HepG2 (cell line): ENCODE results near the gene CREM. TPM values are rescaled to one million over a fixed set of nuclear protein-coding genes. Genes with fewer than 3 reads are reported as not detected.

Experiments
- ATRX ChIP-seq: sonication (generic); formaldehyde crosslinking; IDR thresholded peaks from 2 replicates; pipeline ENCODE4 v1.4.0; 2020; ENCODE audit warnings: missing genetic modification reagents, borderline replicate concordance
- BRCA1 ChIP-seq: sonication (generic); formaldehyde crosslinking; IDR thresholded peaks from 2 replicates; pipeline ENCODE4 v1.4.0; 2020; ENCODE audit warnings: missing genetic modification reagents
- CHCHD3 ChIP-seq: sonication (generic); formaldehyde crosslinking; IDR thresholded peaks from 2 replicates; pipeline ENCODE4 v1.8.0; 2022; ENCODE audit warnings: mild to moderate bottlenecking, missing genetic modification reagents, moderate library complexity
- DR1 ChIP-seq: sonication (generic); formaldehyde crosslinking; IDR thresholded peaks from 2 replicates; pipeline ENCODE4 v1.8.0; 2021; ENCODE audit warnings: mild to moderate bottlenecking, missing genetic modification reagents, inconsistent platforms
- EP300 ChIP-seq, 3 experiments: sonication (generic) in 1 of 3; formaldehyde crosslinking in 1 of 3; IDR thresholded peaks; 2 replicates each; pipeline versions ENCODE4 v1.5.1 to v1.6.1; 2011 to 2020; ENCODE audit warnings: low read depth in 2 of 3, low read length in 2 of 3, borderline replicate concordance in 1 of 3, improper control_type of control experiment in 1 of 3, mild to moderate bottlenecking in 1 of 3, missing genetic modification reagents in 1 of 3, moderate library complexity in 1 of 3
- GATAD2A ChIP-seq: IDR thresholded peaks from 2 replicates; pipeline ENCODE4 v1.6.1; 2016
- KAT2B ChIP-seq: fragments of 150-350 bp; IDR thresholded peaks from 2 replicates; pipeline ENCODE4 v1.6.1; 2014; ENCODE audit warnings: low read depth, low read length, borderline replicate concordance
- NR2C2 ChIP-seq: sonication (generic); formaldehyde crosslinking; IDR thresholded peaks from 2 replicates; pipeline ENCODE4 v1.4.0; 2020; ENCODE audit warnings: missing genetic modification reagents, mild to moderate bottlenecking, moderate library complexity, borderline replicate concordance
- PRMT3 ChIP-seq: sonication (generic); formaldehyde crosslinking; IDR thresholded peaks from 2 replicates; pipeline ENCODE4 v1.8.1; 2022; ENCODE audit warnings: low read depth, mild to moderate bottlenecking, moderate library complexity, missing genetic modification reagents, borderline replicate concordance
- SOX5 ChIP-seq: IDR thresholded peaks from 2 replicates; pipeline ENCODE4 v1.6.1; 2016; ENCODE audit warnings: borderline replicate concordance
- STAG1 ChIP-seq: sonication (generic); formaldehyde crosslinking; IDR thresholded peaks from 2 replicates; pipeline ENCODE4 v1.4.0; 2020; ENCODE audit warnings: missing genetic modification reagents
- SUZ12 ChIP-seq: fragments of 150-350 bp; IDR thresholded peaks from 2 replicates; pipeline ENCODE4 v1.6.1; 2014; ENCODE audit warnings: low read depth, low read length
- ZBTB7A ChIP-seq: sonication (generic); formaldehyde crosslinking; IDR thresholded peaks from 2 replicates; pipeline ENCODE4 v1.8.0; 2022; ENCODE audit warnings: mild to moderate bottlenecking, missing genetic modification reagents
- ZFP62 ChIP-seq: sonication (generic); formaldehyde crosslinking; IDR thresholded peaks from 2 replicates; pipeline ENCODE4 v1.4.0; 2020; ENCODE audit warnings: missing genetic modification reagents
- ZNF143 ChIP-seq: sonication (generic); formaldehyde crosslinking; IDR thresholded peaks from 2 replicates; pipeline ENCODE4 v1.4.0; 2020; ENCODE audit warnings: missing genetic modification reagents
- ZNF879 ChIP-seq: sonication (generic); formaldehyde crosslinking; IDR thresholded peaks from 2 replicates; pipeline ENCODE4 v1.8.1; 2023; ENCODE audit warnings: missing genetic modification reagents
- polyA plus RNA-seq, 8 experiments: library from polyadenylated mRNA; depleted of rRNA in 3 of 8; stranded (reverse) in 7 of 8; unstranded in 1 of 8; fragments of >200 nt; fragmentation: Illumina TruSeq in 4 of 8; extraction: Trizol in 4 of 8; gene quantifications; 2 replicates each; pipeline versions ENCODE4 v1.2.1 to v1.2.3, GENCODE V29; 2011 to 2016; ENCODE audit warnings: low read depth in 4 of 8, missing spikeins in 1 of 8, mixed read lengths in 1 of 8; ENCODE audit not compliant: insufficient read depth in 1 of 8
- total RNA-seq, 5 experiments: library from RNA; depleted of rRNA; stranded (reverse); fragments of >200 nt; fragmentation: Illumina TruSeq; extraction: Trizol; gene quantifications; 2 replicates each; pipeline ENCODE4 v1.2.3, GENCODE V29; 2016; ENCODE audit warnings: low read depth in 1 of 5
- TF ChIP-seq, protein P1 (sequence below): sonication (generic); formaldehyde crosslinking; IDR thresholded peaks from 2 replicates; pipeline ENCODE4 v1.4.0; 2020; ENCODE audit warnings: missing genetic modification reagents, borderline replicate concordance
- TF ChIP-seq, protein P2 (sequence below): IDR thresholded peaks from 2 replicates; pipeline ENCODE4 v1.6.1; 2016; ENCODE audit warnings: mild to moderate bottlenecking
- TF ChIP-seq, protein P3 (sequence below): sonication (generic); formaldehyde crosslinking; IDR thresholded peaks from 2 replicates; pipeline ENCODE4 v1.4.0; 2020; ENCODE audit warnings: missing genetic modification reagents
- TF ChIP-seq, protein P4 (sequence below): sonication (generic); formaldehyde crosslinking; IDR thresholded peaks from 2 replicates; pipeline ENCODE4 v1.4.0; 2020; ENCODE audit warnings: missing genetic modification reagents, borderline replicate concordance
- TF ChIP-seq, protein P5 (sequence below): sonication (generic); formaldehyde crosslinking; IDR thresholded peaks from 2 replicates; pipeline ENCODE4 v1.5.0; 2020; ENCODE audit warnings: missing genetic modification reagents

The CREM gene
- total and polyA plus RNA-seq, 2 of the 13 experiments (the other 11 are each of a cell fraction or from before 2014, with no cell fraction given) = 21.3 to 25.4 TPM

DNA sequence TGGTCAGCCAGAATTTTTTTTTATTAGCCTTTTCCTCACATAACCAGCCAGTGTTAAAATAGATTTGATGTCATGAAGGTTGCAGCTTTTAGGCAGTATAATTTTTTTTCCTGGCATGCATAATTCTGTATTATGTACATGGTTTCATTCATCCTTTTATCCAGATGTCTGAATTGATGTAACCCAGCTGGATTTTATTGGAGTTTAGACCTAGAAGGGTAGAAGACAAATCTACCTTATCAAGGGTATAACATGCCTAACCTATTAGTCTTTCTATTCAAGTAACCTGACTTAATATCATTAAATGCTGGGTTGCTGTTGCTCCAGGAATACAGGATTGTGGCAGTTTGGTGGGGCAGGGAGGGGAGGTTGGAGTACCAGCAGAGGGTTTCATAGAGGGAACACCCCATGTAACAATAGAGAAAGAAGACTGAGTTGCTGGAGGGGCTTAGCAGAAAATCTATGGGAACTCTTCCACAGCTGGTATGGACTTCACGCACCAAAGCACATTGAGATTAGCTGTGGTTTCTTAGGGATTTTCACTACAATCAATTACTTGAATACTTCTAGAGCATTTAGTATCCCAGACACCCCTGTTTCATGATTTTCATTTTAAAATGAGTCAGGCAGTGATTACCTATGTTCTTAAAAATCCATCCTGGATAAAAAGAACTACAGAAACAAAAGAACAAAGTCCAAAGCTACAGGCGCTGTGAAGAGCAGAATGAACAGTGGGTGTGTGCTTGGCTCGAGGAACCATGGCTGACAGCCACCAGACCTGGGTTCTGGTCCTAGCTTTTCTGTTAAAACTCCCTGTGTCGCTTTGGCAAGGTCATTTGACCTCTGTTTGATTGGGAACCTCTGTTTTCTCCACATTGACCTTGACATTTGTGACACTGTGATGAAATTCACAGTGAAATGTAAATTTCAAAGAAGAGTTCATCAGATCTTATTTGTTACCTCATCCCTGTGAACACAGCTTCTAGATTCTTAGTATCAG is 93.5 kb downstream of the CREM start (continued):
- TF ChIP-seq, protein P1, sequence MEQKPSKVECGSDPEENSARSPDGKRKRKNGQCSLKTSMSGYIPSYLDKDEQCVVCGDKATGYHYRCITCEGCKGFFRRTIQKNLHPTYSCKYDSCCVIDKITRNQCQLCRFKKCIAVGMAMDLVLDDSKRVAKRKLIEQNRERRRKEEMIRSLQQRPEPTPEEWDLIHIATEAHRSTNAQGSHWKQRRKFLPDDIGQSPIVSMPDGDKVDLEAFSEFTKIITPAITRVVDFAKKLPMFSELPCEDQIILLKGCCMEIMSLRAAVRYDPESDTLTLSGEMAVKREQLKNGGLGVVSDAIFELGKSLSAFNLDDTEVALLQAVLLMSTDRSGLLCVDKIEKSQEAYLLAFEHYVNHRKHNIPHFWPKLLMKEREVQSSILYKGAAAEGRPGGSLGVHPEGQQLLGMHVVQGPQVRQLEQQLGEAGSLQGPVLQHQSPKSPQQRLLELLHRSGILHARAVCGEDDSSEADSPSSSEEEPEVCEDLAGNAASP (CRISPR knock-in tag) = peak; percentile 41; the same call in 1 of the 2 replicates
- TF ChIP-seq NR2C2 (CRISPR knock-in tag) (no peak), EP300 (IDR thresholded peaks at IDR 0.05; ENCODE audit: low read depth in 2 of 2, low read length in 2 of 2) (peak in 1 of 2 experiments; percentile 62; a peak in 2 of 4 replicates), EP300 (CRISPR knock-in tag; IDR thresholded peaks at IDR 0.05; ENCODE audit: borderline replicate concordance) (no peak), ZFP62 (no peak), ZNF143 (no peak), ZNF879 (CRISPR knock-in tag) (no peak), ZBTB7A (CRISPR knock-in tag) (no peak), SOX5 (CRISPR knock-in tag) (peak; percentile 17; the same call in 1 of the 2 replicates), KAT2B (no peak), ATRX (no peak), BRCA1 (CRISPR knock-in tag) (no peak), PRMT3 (CRISPR knock-in tag) (no peak), CHCHD3 (CRISPR knock-in tag) (no peak), SUZ12 (no peak), GATAD2A (CRISPR knock-in tag) (peak; percentile 57; the same call in 1 of the 2 replicates), STAG1 (no peak), DR1 (CRISPR knock-in tag) (no peak)
- TF ChIP-seq, protein P2, sequence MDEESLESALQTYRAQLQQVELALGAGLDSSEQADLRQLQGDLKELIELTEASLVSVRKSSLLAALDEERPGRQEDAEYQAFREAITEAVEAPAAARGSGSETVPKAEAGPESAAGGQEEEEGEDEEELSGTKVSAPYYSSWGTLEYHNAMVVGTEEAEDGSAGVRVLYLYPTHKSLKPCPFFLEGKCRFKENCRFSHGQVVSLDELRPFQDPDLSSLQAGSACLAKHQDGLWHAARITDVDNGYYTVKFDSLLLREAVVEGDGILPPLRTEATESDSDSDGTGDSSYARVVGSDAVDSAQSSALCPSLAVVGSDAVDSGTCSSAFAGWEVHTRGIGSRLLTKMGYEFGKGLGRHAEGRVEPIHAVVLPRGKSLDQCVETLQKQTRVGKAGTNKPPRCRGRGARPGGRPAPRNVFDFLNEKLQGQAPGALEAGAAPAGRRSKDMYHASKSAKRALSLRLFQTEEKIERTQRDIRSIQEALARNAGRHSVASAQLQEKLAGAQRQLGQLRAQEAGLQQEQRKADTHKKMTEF (CRISPR knock-in tag) = no peak
- TF ChIP-seq, protein P3, sequence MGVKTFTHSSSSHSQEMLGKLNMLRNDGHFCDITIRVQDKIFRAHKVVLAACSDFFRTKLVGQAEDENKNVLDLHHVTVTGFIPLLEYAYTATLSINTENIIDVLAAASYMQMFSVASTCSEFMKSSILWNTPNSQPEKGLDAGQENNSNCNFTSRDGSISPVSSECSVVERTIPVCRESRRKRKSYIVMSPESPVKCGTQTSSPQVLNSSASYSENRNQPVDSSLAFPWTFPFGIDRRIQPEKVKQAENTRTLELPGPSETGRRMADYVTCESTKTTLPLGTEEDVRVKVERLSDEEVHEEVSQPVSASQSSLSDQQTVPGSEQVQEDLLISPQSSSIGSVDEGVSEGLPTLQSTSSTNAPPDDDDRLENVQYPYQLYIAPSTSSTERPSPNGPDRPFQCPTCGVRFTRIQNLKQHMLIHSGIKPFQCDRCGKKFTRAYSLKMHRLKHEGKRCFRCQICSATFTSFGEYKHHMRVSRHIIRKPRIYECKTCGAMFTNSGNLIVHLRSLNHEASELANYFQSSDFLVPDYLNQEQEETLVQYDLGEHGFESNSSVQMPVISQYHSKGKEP (CRISPR knock-in tag) = no peak
- TF ChIP-seq, protein P4, sequence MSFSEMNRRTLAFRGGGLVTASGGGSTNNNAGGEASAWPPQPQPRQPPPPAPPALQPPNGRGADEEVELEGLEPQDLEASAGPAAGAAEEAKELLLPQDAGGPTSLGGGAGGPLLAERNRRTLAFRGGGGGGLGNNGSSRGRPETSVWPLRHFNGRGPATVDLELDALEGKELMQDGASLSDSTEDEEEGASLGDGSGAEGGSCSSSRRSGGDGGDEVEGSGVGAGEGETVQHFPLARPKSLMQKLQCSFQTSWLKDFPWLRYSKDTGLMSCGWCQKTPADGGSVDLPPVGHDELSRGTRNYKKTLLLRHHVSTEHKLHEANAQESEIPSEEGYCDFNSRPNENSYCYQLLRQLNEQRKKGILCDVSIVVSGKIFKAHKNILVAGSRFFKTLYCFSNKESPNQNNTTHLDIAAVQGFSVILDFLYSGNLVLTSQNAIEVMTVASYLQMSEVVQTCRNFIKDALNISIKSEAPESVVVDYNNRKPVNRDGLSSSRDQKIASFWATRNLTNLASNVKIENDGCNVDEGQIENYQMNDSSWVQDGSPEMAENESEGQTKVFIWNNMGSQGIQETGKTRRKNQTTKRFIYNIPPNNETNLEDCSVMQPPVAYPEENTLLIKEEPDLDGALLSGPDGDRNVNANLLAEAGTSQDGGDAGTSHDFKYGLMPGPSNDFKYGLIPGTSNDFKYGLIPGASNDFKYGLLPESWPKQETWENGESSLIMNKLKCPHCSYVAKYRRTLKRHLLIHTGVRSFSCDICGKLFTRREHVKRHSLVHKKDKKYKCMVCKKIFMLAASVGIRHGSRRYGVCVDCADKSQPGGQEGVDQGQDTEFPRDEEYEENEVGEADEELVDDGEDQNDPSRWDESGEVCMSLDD (CRISPR knock-in tag) = no peak
- TF ChIP-seq, protein P5, sequence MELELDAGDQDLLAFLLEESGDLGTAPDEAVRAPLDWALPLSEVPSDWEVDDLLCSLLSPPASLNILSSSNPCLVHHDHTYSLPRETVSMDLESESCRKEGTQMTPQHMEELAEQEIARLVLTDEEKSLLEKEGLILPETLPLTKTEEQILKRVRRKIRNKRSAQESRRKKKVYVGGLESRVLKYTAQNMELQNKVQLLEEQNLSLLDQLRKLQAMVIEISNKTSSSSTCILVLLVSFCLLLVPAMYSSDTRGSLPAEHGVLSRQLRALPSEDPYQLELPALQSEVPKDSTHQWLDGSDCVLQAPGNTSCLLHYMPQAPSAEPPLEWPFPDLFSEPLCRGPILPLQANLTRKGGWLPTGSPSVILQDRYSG (CRISPR knock-in tag) = no peak
